ENCODE results near the gene CARTPT. TPM values are rescaled to one million over a fixed set of nuclear protein-coding genes. Genes with fewer than 3 reads are reported as not detected.

Gene CARTPT
- total and polyA plus RNA-seq, 9 of the 15 experiments (the other 6 are each of a cell fraction or from before 2014, with no cell fraction given) = not detected

DNA sequence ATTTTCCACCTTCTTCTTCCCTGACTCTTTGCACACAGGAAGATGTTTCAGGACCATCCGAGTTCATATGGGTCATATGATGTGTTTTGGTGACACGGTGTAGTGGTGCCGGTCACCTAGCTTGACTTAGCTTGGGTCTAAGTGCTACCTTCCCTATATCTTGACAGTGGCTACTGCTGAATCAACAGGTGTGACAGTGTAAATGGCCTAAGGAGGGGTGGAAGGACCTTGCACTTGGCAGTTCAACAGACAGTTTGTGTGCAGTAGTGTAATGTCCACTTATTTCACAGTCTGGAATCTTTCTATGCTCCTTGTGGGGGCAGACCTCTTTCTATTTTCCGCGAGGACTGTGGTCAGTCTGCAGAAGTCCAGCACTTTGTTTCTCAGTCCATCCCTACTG is 43.8 kb downstream of the CARTPT start:
- Histone ChIP-seq H3K27me3 (ENCODE audit: control insufficient read depth in 2 of 2, insufficient read depth in 2 of 2, low read length in 2 of 2) (peaks cover 0 to 18% of the 10 kb centered on the region in 2 experiments; a peak in 4 of 5 replicates), H2AFZ (ENCODE audit: low read depth, low read length) (no peak overlapping the region), H3K9ac (ENCODE audit: insufficient read depth in 1 of 2, low read depth in 2 of 2, low read length in 2 of 2) (no peak overlapping the region), H3K9me1 (ENCODE audit: control insufficient read depth, insufficient read depth, low read length) (no peaks in the 10 kb centered on the region), H4K20me1 (replicated peaks; ENCODE audit: control insufficient read depth, insufficient read depth, low read length) (no peaks in the 10 kb centered on the region), H3K79me2 (ENCODE audit: control insufficient read depth, insufficient read depth, low read length) (no peaks in the 10 kb centered on the region), H3K4me3 (no peak overlapping the region), H3K9me3 (replicated peaks; ENCODE audit: control insufficient read depth, insufficient read depth, low read depth, low read length) (no peaks in the 10 kb centered on the region), H3K4me2 (ENCODE audit: insufficient read depth, low read length) (no peak overlapping the region), H3K36me3 (ENCODE audit: control insufficient read depth, insufficient read depth, low read length) (no peaks in the 10 kb centered on the region), H3K4me1 (replicated peaks in 1 of 2; ENCODE audit: control insufficient read depth in 2 of 2, insufficient read depth in 2 of 2, low read length in 2 of 2) (no peaks in the 10 kb centered on the region), H3K27ac (ENCODE audit: extremely low read depth, low read depth, low read length) (no peak overlapping the region)
- DNase-seq (ENCODE audit: extremely low read depth in 1 of 4, low spot score in 3 of 4) (no peak), FAIRE-seq (no peak), ATAC-seq (no peak)
- intact Hi-C loops (cut with micrococcal nuclease) (no loop called here), in situ Hi-C loops (cut with MboI) (no loop called here)
- WGBS (ENCODE audit: insufficient coverage, low coverage, missing lambda C conversion rate) = 5% methylated on average over 5 of the region's 5 CpGs
- no TSS peak for BruUV-seq (replicated peaks)
- POLR2A ChIA-PET = no interaction called here
- no peak for TF ChIP-seq KDM5B (IDR thresholded peaks at IDR 0.05; ENCODE audit: insufficient replicate concordance, low read depth, low read length)
- TF ChIP-seq, protein P1, sequence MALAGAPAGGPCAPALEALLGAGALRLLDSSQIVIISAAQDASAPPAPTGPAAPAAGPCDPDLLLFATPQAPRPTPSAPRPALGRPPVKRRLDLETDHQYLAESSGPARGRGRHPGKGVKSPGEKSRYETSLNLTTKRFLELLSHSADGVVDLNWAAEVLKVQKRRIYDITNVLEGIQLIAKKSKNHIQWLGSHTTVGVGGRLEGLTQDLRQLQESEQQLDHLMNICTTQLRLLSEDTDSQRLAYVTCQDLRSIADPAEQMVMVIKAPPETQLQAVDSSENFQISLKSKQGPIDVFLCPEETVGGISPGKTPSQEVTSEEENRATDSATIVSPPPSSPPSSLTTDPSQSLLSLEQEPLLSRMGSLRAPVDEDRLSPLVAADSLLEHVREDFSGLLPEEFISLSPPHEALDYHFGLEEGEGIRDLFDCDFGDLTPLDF (CRISPR knock-in tag; IDR thresholded peaks at IDR 0.05) = no peak
- TF ChIP-seq, protein P2, sequence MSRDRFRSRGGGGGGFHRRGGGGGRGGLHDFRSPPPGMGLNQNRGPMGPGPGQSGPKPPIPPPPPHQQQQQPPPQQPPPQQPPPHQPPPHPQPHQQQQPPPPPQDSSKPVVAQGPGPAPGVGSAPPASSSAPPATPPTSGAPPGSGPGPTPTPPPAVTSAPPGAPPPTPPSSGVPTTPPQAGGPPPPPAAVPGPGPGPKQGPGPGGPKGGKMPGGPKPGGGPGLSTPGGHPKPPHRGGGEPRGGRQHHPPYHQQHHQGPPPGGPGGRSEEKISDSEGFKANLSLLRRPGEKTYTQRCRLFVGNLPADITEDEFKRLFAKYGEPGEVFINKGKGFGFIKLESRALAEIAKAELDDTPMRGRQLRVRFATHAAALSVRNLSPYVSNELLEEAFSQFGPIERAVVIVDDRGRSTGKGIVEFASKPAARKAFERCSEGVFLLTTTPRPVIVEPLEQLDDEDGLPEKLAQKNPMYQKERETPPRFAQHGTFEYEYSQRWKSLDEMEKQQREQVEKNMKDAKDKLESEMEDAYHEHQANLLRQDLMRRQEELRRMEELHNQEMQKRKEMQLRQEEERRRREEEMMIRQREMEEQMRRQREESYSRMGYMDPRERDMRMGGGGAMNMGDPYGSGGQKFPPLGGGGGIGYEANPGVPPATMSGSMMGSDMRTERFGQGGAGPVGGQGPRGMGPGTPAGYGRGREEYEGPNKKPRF (IDR thresholded peaks at IDR 0.05; ENCODE audit: low read depth, low read length) = no peak
- TF ChIP-seq NFATC3 (IDR thresholded peaks at IDR 0.05) = no peak
- no peak for TF ChIP-seq CAMTA2 (CRISPR knock-in tag; conservative IDR thresholded peaks at IDR 0.05)
- no peak for TF ChIP-seq ZNF239 (CRISPR knock-in tag; IDR thresholded peaks at IDR 0.05)
- no peak for TF ChIP-seq ZNF764 (CRISPR knock-in tag; IDR thresholded peaks at IDR 0.05; ENCODE audit: low read depth)
- TF ChIP-seq, protein P3, sequence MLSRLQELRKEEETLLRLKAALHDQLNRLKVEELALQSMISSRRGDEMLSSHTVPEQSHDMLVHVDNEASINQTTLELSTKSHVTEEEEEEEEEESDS (CRISPR knock-in tag; IDR thresholded peaks at IDR 0.05) = no peak
- TF ChIP-seq CHD2 (IDR thresholded peaks at IDR 0.05; ENCODE audit: low read depth, low read length) = no peak
- TF ChIP-seq TAF9B (IDR thresholded peaks at IDR 0.05; ENCODE audit: partially characterized antibody) = no peak
- TF ChIP-seq BMI1 (IDR thresholded peaks at IDR 0.05; ENCODE audit: low read length) = no peak
- CTCF ChIA-PET (ENCODE audit: low intra/inter-chr PET ratio) = no interaction called here

Data from K562 (cell line).